HL-60 (cell line): ENCODE measurements around the gene KCNH8.

ENCODE experiments used
- CTCF ChIP-seq: IDR thresholded peaks from one replicate; pipeline ENCODE4 v1.5.1; 2011; ENCODE audit warnings: low read length, control low read depth, inconsistent platforms; ENCODE audit not compliant: insufficient read depth
- GABPA ChIP-seq: IDR thresholded peaks from 2 replicates; pipeline ENCODE4 v1.6.1; 2012; ENCODE audit warnings: low read depth
- POLR2AphosphoS5 ChIP-seq: IDR thresholded peaks from 2 replicates; pipeline ENCODE4 v1.6.1; 2012; ENCODE audit warnings: low read depth
- REST ChIP-seq: IDR thresholded peaks from 2 replicates; pipeline ENCODE4 v1.6.1; 2012; ENCODE audit warnings: low read depth; ENCODE audit not compliant: insufficient replicate concordance

DNA sequence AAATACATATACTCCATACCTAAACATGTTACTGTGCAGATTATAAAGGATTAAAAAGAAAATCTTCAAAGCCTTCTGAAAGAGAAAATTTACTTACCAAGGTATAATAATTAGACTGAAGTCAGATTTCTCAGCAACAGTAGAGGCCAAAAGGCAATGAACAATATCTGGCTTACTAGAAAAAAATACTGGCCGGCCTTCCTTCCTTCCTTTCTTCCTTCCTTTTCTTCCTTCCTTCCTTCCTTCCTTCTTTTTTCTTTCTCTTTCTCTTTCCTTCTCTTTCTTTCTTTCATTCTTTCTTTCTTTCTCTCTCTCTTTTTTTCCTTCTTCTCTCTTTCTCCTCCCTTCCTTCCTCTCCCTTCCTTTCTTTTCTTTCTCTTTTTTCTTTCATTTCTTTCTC is 209.6 kb downstream of the KCNH8 start:
- TF ChIP-seq POLR2AphosphoS5 = no peak
- TF ChIP-seq CTCF = no peak
- TF ChIP-seq REST = no peak
- no peak for TF ChIP-seq GABPA
